IMR-90 (cell line): ENCODE measurements around the gene TFCP2.
"Not testable (repeated sequence)": the region's sequence is repeated elsewhere in the genome, so short reads cannot be mapped to it uniquely, and the experiment has no call there.

Experiments used
- CEBPB ChIP-seq: IDR thresholded peaks from 2 replicates; pipeline ENCODE4 v1.6.1; 2012; ENCODE audit warnings: low read depth, low read length, improper control_type of control experiment
- FOS ChIP-seq: fragments of 150-350 bp; IDR thresholded peaks from 2 replicates; pipeline ENCODE4 v1.6.1; 2016; ENCODE audit warnings: low read depth, low read length
- MAFK ChIP-seq: IDR thresholded peaks from 2 replicates; pipeline ENCODE4 v1.6.1; 2012; ENCODE audit warnings: low read depth, low read length, improper control_type of control experiment
- MAZ ChIP-seq: IDR thresholded peaks from 2 replicates; pipeline ENCODE4 v1.6.1; 2012; ENCODE audit warnings: low read depth, mild to moderate bottlenecking, low read length, improper control_type of control experiment, moderate library complexity, borderline replicate concordance
- MXI1 ChIP-seq: IDR thresholded peaks from 2 replicates; pipeline ENCODE4 v1.6.1; 2012; ENCODE audit warnings: low read depth, mild to moderate bottlenecking, low read length, moderate library complexity, borderline replicate concordance
- NFE2L2 ChIP-seq: fragments of 150-350 bp; IDR thresholded peaks from 2 replicates; pipeline ENCODE4 v1.6.1; 2016; ENCODE audit warnings: low read depth, mild to moderate bottlenecking, low read length
- POLR2A ChIP-seq: IDR thresholded peaks from 2 replicates; pipeline ENCODE4 v1.6.1; 2012; ENCODE audit warnings: mild to moderate bottlenecking, low read depth, low read length
- RAD21 ChIP-seq: IDR thresholded peaks from 2 replicates; pipeline ENCODE4 v1.6.1; 2012; ENCODE audit warnings: low read length, improper control_type of control experiment
- RCOR1 ChIP-seq: IDR thresholded peaks from 2 replicates; pipeline ENCODE4 v1.6.1; 2012; ENCODE audit warnings: mild to moderate bottlenecking, low read length, improper control_type of control experiment; ENCODE audit not compliant: insufficient replicate concordance
- RFX5 ChIP-seq: IDR thresholded peaks from 2 replicates; pipeline ENCODE4 v1.8.0; 2012; ENCODE audit warnings: low read depth, mild to moderate bottlenecking, low read length, moderate library complexity
- SMC3 ChIP-seq: fragments of 150-350 bp; IDR thresholded peaks from 2 replicates; pipeline ENCODE4 v1.6.1; 2016; ENCODE audit warnings: low read depth, mild to moderate bottlenecking, antibody characterized with exemption, low read length, moderate library complexity
- TF ChIP-seq, protein P1 (sequence below): conservative IDR thresholded peaks from 2 replicates; pipeline ENCODE4 v1.5.1; 2012; ENCODE audit warnings: mild to moderate bottlenecking, low read depth, low read length, improper control_type of control experiment
- TF ChIP-seq, protein P2 (sequence below): fragments of 150-350 bp; IDR thresholded peaks from 2 replicates; pipeline ENCODE4 v1.6.1; 2016; ENCODE audit warnings: low read depth, mild to moderate bottlenecking, low read length, moderate library complexity, borderline replicate concordance
- TF ChIP-seq, protein P3 (sequence below): fragments of 150-350 bp; IDR thresholded peaks from 2 replicates; pipeline ENCODE4 v1.6.1; 2017; ENCODE audit warnings: mild to moderate bottlenecking, antibody characterized with exemption, low read length, low read depth

DNA sequence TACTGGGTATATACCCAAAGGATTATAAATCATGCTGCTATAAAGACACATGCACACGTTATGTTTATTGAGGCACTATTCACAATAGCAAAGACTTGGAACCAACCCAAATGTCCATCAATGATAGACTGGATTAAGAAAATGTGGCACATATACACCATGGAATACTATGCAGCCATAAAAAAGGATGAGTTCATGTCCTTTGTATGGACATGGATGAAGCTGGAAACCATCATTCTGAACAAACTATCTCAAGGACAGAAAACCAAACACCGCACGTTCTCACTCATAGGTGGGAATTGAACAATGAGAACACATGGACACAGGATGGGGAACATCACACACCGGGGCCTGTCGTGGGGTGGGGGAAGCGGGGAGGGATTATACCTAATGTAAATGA lies 94.1 kb downstream of the TFCP2 start:
- TF ChIP-seq RAD21, POLR2A, RCOR1, SMC3, RFX5, CEBPB, MAZ, MAFK, NFE2L2, FOS, MXI1: not testable (repeated sequence)
- TF ChIP-seq, protein P1, sequence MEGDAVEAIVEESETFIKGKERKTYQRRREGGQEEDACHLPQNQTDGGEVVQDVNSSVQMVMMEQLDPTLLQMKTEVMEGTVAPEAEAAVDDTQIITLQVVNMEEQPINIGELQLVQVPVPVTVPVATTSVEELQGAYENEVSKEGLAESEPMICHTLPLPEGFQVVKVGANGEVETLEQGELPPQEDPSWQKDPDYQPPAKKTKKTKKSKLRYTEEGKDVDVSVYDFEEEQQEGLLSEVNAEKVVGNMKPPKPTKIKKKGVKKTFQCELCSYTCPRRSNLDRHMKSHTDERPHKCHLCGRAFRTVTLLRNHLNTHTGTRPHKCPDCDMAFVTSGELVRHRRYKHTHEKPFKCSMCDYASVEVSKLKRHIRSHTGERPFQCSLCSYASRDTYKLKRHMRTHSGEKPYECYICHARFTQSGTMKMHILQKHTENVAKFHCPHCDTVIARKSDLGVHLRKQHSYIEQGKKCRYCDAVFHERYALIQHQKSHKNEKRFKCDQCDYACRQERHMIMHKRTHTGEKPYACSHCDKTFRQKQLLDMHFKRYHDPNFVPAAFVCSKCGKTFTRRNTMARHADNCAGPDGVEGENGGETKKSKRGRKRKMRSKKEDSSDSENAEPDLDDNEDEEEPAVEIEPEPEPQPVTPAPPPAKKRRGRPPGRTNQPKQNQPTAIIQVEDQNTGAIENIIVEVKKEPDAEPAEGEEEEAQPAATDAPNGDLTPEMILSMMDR: not testable (repeated sequence)
- TF ChIP-seq, protein P2, sequence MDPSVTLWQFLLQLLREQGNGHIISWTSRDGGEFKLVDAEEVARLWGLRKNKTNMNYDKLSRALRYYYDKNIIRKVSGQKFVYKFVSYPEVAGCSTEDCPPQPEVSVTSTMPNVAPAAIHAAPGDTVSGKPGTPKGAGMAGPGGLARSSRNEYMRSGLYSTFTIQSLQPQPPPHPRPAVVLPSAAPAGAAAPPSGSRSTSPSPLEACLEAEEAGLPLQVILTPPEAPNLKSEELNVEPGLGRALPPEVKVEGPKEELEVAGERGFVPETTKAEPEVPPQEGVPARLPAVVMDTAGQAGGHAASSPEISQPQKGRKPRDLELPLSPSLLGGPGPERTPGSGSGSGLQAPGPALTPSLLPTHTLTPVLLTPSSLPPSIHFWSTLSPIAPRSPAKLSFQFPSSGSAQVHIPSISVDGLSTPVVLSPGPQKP: not testable (repeated sequence)
- TF ChIP-seq, protein P3, sequence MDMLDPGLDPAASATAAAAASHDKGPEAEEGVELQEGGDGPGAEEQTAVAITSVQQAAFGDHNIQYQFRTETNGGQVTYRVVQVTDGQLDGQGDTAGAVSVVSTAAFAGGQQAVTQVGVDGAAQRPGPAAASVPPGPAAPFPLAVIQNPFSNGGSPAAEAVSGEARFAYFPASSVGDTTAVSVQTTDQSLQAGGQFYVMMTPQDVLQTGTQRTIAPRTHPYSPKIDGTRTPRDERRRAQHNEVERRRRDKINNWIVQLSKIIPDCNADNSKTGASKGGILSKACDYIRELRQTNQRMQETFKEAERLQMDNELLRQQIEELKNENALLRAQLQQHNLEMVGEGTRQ: not testable (repeated sequence)
